Measurements from ENCODE around the gene MAPK8IP1.

DNA sequence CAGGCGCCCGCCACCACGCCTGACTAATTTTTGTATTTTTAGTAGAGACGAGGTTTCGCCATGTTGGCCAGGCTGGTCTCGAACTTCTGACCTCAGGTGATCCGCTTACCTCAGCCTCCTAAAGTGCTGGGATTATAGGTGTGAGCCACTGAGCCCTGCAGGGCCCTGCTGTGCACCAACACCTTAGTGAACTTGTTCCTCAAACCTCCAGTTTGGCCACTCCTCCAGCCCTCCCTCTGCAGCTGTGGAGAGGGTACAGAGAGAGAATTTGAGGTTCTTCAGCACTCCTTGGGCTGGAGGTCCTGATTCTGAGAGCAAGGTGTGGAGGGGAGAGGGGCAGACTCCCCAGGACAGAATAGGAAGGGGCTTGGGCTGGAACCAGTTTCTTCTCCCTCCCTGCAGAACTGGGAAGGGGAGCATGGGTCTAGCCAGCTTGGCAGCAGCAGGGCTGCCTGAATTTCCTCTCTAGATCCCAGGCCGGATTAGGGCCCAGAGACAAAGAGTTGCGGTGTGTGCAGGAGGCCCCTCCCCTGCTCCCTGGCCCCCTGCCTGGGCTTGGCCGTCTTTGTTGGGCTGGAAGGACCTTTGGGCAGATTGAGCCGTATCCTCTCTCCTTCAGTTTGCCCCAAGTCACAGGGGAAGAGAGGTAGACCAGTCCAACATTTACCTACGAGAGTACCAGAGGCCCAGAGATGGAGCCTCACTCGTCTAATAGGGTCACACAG lies 34.5 kb downstream of the MAPK8IP1 start:
- TF ChIP-seq, protein P1, sequence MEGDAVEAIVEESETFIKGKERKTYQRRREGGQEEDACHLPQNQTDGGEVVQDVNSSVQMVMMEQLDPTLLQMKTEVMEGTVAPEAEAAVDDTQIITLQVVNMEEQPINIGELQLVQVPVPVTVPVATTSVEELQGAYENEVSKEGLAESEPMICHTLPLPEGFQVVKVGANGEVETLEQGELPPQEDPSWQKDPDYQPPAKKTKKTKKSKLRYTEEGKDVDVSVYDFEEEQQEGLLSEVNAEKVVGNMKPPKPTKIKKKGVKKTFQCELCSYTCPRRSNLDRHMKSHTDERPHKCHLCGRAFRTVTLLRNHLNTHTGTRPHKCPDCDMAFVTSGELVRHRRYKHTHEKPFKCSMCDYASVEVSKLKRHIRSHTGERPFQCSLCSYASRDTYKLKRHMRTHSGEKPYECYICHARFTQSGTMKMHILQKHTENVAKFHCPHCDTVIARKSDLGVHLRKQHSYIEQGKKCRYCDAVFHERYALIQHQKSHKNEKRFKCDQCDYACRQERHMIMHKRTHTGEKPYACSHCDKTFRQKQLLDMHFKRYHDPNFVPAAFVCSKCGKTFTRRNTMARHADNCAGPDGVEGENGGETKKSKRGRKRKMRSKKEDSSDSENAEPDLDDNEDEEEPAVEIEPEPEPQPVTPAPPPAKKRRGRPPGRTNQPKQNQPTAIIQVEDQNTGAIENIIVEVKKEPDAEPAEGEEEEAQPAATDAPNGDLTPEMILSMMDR (IDR thresholded peaks at IDR 0.05; ENCODE audit: extremely low read depth in 1 of 2, insufficient read depth in 1 of 2, low read depth in 1 of 2, low read length in 2 of 2) = no peak
- TF ChIP-seq, protein P2, sequence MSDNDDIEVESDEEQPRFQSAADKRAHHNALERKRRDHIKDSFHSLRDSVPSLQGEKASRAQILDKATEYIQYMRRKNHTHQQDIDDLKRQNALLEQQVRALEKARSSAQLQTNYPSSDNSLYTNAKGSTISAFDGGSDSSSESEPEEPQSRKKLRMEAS (IDR thresholded peaks at IDR 0.05; ENCODE audit: insufficient read depth, insufficient read length) = no peak
- TF ChIP-seq POLR2A (IDR thresholded peaks at IDR 0.05; ENCODE audit: low read depth, low read length) = no peak
